ENCODE data around the gene CAMK2N2. TPM values are rescaled to one million over a fixed set of nuclear protein-coding genes. Genes with fewer than 3 reads are reported as not detected.
A peak's percentile ranks its signal among the peaks of the same experiment; 100 is the strongest.

CAMK2N2 gene
- total RNA-seq, 1 experiment from 2014 or later: 6.1 TPM

DNA sequence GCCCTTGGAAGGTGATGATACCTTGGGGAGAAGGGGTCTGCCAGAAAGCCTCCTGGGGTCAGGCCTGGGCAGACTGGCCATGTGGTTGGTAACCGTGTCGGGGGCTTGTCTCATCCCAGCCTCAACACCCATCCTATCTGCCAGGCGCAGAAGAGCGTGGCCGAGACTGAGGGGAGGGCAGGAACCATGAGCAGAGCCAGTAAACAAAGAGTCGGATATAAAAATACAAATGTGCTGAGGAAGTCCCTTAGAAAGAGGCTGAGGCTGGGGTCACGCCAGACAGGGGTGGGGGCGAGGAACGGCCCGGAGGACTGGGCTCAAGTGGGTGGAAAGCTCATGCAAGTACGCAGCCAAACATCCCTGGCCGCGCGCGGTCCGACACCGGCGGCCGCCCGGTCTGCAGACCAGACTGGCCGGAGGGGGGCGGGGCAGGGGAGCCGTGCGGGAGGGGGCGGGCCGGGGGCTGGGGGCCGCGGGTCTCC, 1.9 kb downstream of the CAMK2N2 start:
- peak overlapping the region; percentile 65 for H3K4me3 Mint-ChIP-seq (ENCODE audit: unreplicated experiment)
- no peaks in the 10 kb centered on the region for H3K27me3 Mint-ChIP-seq (ENCODE audit: insufficient read depth, unreplicated experiment)
- H3K36me3 Mint-ChIP-seq (ENCODE audit: insufficient read depth, unreplicated experiment): no peaks in the 10 kb centered on the region
- ChIA-PET CTCF (interaction anchor here (0.9 kb wide), 1 partner anchor 10 kb away, joined by 3 read pairs; the partner anchor contains the start of gene EEF1AKMT4), POLR2A (interaction anchor here (0.6 to 2.9 kb wide), 2 partner anchors 10 to 13 kb away, joined by 3 to 11 read pairs; partner anchors contain the start of gene EEF1AKMT4)
- TF ChIP-seq, protein P1, sequence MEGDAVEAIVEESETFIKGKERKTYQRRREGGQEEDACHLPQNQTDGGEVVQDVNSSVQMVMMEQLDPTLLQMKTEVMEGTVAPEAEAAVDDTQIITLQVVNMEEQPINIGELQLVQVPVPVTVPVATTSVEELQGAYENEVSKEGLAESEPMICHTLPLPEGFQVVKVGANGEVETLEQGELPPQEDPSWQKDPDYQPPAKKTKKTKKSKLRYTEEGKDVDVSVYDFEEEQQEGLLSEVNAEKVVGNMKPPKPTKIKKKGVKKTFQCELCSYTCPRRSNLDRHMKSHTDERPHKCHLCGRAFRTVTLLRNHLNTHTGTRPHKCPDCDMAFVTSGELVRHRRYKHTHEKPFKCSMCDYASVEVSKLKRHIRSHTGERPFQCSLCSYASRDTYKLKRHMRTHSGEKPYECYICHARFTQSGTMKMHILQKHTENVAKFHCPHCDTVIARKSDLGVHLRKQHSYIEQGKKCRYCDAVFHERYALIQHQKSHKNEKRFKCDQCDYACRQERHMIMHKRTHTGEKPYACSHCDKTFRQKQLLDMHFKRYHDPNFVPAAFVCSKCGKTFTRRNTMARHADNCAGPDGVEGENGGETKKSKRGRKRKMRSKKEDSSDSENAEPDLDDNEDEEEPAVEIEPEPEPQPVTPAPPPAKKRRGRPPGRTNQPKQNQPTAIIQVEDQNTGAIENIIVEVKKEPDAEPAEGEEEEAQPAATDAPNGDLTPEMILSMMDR (IDR thresholded peaks at IDR 0.05; ENCODE audit: unreplicated experiment): no peak
- BruUV-seq (replicated peaks): no TSS peak
- peak overlapping the region; percentile 65 for H3K27ac Mint-ChIP-seq (ENCODE audit: low read depth, unreplicated experiment)
- intact Hi-C loops (cut with micrococcal nuclease): no loop called here
- H3K9me3 Mint-ChIP-seq (ENCODE audit: unreplicated experiment): no peaks in the 10 kb centered on the region
- peaks cover 21% of the 10 kb centered on the region for H3K4me1 Mint-ChIP-seq (ENCODE audit: insufficient read depth, unreplicated experiment)
- DNase-seq (ENCODE audit: unreplicated experiment): no peak

DNA sequence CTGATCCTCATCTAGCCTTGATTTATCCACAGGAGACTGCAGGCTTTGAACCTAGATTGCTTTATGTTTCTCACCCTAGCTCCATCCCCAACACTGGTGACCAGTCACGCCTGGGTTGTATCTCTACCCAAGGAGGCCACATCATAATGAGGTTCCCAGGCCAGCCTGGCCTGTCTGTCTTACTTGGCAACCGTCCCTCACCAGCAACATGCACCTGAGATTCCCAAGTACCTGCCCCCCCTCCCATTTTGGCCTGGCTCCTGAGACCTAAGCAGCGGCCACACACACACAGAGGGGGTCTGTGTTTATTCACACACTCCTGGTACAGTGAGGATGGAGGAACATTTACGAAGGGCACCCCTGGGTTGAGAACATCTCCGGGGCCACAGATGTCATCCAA, 2.4 kb downstream of the CAMK2N2 start:
- no peaks in the 10 kb centered on the region for H3K9me3 Mint-ChIP-seq (ENCODE audit: unreplicated experiment)
- intact Hi-C loops (cut with micrococcal nuclease): no loop called here
- H3K36me3 Mint-ChIP-seq (ENCODE audit: insufficient read depth, unreplicated experiment): peaks cover under 1% of the 10 kb centered on the region
- ChIA-PET CTCF (no interaction called here), POLR2A (no interaction called here)
- TF ChIP-seq, protein P1 (IDR thresholded peaks at IDR 0.05; ENCODE audit: unreplicated experiment): no peak
- H3K4me1 Mint-ChIP-seq (ENCODE audit: insufficient read depth, unreplicated experiment): peaks cover 21% of the 10 kb centered on the region
- peak overlapping the region; percentile 65 for H3K27ac Mint-ChIP-seq (ENCODE audit: low read depth, unreplicated experiment)
- peak overlapping the region; percentile 65 for H3K4me3 Mint-ChIP-seq (ENCODE audit: unreplicated experiment)
- BruUV-seq (replicated peaks): TSS peak; percentile 19
- no peak for DNase-seq (ENCODE audit: unreplicated experiment)
- no peaks in the 10 kb centered on the region for H3K27me3 Mint-ChIP-seq (ENCODE audit: insufficient read depth, unreplicated experiment)

DNA sequence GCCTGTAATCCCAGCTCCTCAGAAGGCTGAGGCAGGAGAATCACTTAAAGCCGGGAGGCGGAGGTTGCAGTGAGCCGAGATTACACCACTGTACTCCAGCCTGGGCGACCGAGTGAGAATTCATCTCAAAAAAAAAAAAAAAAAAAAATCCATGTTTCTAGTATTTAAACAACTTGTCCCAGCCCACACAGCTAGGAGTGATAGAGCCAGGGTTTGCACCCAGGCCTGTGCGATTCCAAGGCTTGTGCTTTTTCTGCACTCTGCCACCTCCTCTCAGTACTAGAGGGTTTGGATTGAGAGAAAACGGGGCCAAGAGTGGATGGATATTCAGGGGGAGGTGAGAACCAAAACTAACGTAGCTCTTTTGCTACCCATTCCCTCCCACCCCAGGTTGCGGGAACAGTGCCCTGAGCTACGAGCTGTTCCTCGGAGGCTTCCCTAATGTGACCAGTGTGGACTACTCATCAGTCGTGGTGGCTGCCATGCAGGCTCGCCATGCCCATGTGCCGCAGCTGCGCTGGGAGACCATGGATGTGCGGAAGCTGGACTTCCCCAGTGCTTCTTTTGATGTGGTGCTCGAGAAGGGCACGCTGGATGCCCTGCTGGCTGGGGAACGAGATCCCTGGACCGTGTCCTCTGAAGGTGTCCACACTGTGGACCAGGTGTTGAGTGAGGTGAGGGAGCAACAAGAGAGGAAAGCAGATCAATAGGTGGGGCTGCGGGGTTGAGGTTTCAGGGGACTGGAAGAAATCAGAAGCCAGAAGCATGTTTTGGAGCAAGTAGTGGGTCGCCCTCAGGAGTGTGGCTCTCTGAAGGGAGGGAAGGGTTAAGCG, 4.1 kb downstream of the CAMK2N2 start:
- DNase-seq (ENCODE audit: unreplicated experiment): no peak
- TF ChIP-seq, protein P1 (IDR thresholded peaks at IDR 0.05; ENCODE audit: unreplicated experiment): no peak
- intact Hi-C loops (cut with micrococcal nuclease): no loop called here
- Mint-ChIP-seq H3K9me3 (ENCODE audit: unreplicated experiment) (no peaks in the 10 kb centered on the region), H3K36me3 (ENCODE audit: insufficient read depth, unreplicated experiment) (peaks cover 10% of the 10 kb centered on the region), H3K4me1 (ENCODE audit: insufficient read depth, unreplicated experiment) (peaks cover 20% of the 10 kb centered on the region), H3K27ac (ENCODE audit: low read depth, unreplicated experiment) (no peak overlapping the region), H3K4me3 (ENCODE audit: unreplicated experiment) (no peak overlapping the region), H3K27me3 (ENCODE audit: insufficient read depth, unreplicated experiment) (no peaks in the 10 kb centered on the region)
- CTCF ChIA-PET: no interaction called here
- no TSS peak for BruUV-seq (replicated peaks)
- POLR2A ChIA-PET: interaction anchor here (0.6 kb wide), 2 partner anchors 558 to 835 kb away, joined by 3 to 4 read pairs; no protein-coding TSS in a partner anchor

DNA sequence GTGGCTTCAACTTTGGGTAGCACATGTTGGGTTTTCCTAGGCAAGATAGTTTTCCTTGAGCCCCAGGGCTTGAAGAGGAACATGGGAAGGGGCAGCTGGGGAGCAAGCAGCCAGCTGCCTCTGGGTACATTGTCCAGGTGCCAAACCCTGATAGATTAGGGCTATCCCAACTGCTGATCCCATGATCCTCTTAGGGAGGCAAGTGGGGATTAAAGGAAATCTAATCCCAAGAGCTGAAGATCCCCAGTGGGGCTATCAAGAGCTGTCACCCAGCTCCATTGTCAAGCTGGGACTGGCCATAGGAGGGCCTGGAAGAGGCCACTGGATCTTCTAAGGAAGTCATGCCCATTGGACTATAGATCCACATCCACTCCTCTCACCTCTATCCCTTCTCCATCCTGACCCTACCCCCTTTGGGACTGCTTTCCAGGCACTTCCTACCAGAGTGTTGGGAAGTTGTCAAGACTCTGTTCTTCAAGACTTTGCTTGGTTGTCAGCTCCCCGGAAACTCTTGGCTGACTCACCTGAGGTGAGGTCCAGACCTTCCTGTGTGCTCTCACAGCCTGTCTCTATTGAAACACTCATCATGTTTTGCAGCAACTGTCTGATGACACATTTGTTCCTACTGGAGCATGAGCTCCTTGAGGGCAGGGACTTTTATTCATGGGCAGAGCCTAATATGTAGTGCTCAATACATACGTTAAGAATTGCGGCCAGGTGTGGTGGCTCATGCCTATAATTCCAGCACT, 5.9 kb downstream of the CAMK2N2 start:
- intact Hi-C loops (cut with micrococcal nuclease): no loop called here
- peaks cover 10% of the 10 kb centered on the region for H3K4me1 Mint-ChIP-seq (ENCODE audit: insufficient read depth, unreplicated experiment)
- TSS peak; percentile 31 for BruUV-seq (replicated peaks)
- no peaks in the 10 kb centered on the region for H3K27me3 Mint-ChIP-seq (ENCODE audit: insufficient read depth, unreplicated experiment)
- peaks cover 10% of the 10 kb centered on the region for H3K36me3 Mint-ChIP-seq (ENCODE audit: insufficient read depth, unreplicated experiment)
- CTCF ChIA-PET: interaction anchor here (1.0 to 1.3 kb wide), 3 partner anchors 28 to 371 kb away, joined by 4 to 6 read pairs (median 4); partner anchors contain the start of gene PARL
- peak; percentile 62 for DNase-seq (ENCODE audit: unreplicated experiment)
- TF ChIP-seq, protein P1 (IDR thresholded peaks at IDR 0.05; ENCODE audit: unreplicated experiment): no peak
- no peaks in the 10 kb centered on the region for H3K9me3 Mint-ChIP-seq (ENCODE audit: unreplicated experiment)
- H3K4me3 Mint-ChIP-seq (ENCODE audit: unreplicated experiment): no peak overlapping the region
- no peak overlapping the region for H3K27ac Mint-ChIP-seq (ENCODE audit: low read depth, unreplicated experiment)
- POLR2A ChIA-PET: interaction anchor here (0.6 to 1.3 kb wide), 4 partner anchors 15 to 676 kb away, joined by 3 to 11 read pairs (median 4); no protein-coding TSS in a partner anchor

Data from MCF 10A (cell line).